Peyer's patch (tissue), 4 donors: ENCODE data around the gene COBL.

ENCODE experiments used
- CTCF ChIP-seq, 6 experiments: fragments of 450-650 bp in 4 of 6; fragments of 200-600 bp in 2 of 6; sonication (generic) in 1 of 6; IDR thresholded peaks; one replicate each; pipeline ENCODE4 v1.5.1; 2017 to 2019; ENCODE audit warnings: antibody characterized with exemption in 6 of 6, mild to moderate bottlenecking in 3 of 6, moderate library complexity in 1 of 6
- POLR2A ChIP-seq, 2 donors: fragments of 450-650 bp; IDR thresholded peaks; one replicate each; pipeline ENCODE4 v1.5.1; 2017; ENCODE audit warnings: antibody characterized with exemption in 2 of 2, mild to moderate bottlenecking in 2 of 2, moderate library complexity in 2 of 2

- TF ChIP-seq CTCF (IDR thresholded peaks at IDR 0.05) (no peak), POLR2A (IDR thresholded peaks at IDR 0.05) (no peak)
Measured at GRCh38 chr7:51273360-51273759, 43.2 kb downstream of the COBL start.
